ENCODE data around the gene SHROOM3. TPM values are rescaled to one million over a fixed set of nuclear protein-coding genes. Genes with fewer than 3 reads are reported as not detected.
"Not testable (repeated sequence)": the region's sequence is repeated elsewhere in the genome, so short reads cannot be mapped to it uniquely, and the experiment has no call there.

Gene SHROOM3
- polyA plus RNA-seq, 2 of the 4 experiments (the other 2 are of a cell fraction): 2.8 to 5.1 TPM

DNA sequence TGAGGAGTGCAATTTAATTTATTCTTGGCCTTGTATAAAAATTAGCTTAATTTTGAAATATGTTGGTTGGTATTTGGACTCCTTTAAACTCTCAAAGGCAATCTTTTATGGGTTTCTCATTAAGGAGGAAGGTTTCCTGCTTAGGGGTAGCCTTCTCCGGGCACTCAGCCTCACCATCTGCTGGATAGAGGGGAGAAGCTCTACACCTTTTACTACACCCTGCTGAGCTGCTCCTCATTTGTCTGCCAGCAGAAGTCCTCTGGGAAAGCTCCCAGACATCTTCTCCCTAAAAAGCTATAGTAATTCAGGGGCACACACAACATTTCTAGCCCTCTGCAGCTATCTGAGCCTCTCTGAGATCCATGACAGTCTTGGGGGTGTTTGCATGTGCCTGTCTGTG, 283.8 kb downstream of the SHROOM3 start (continued):
- no peak for TF ChIP-seq HMGXB4 (CRISPR knock-in tag; IDR thresholded peaks at IDR 0.05; ENCODE audit: borderline replicate concordance)
- no peak for TF ChIP-seq RARB (CRISPR knock-in tag; IDR thresholded peaks at IDR 0.05)
- no peak for TF ChIP-seq EHF (CRISPR knock-in tag; IDR thresholded peaks at IDR 0.05)

- H3K9me3 ChIP-seq: no peaks in the 10 kb centered on the region
- FAIRE-seq: no peak
- DNase-seq (ENCODE audit: low read depth in 1 of 2, low spot score in 1 of 2): no peak
- H3K27ac ChIP-seq: no peak overlapping the region
- CTCF ChIA-PET: no interaction called here
- WGBS (ENCODE audit: missing lambda C conversion rate): 94% methylated on average over 2 of the region's 2 CpGs
- no peak overlapping the region for H3K4me3 ChIP-seq
- POLR2A ChIA-PET: no interaction called here
- H3K4me1 ChIP-seq: peaks cover 29% of the 10 kb centered on the region
- TF ChIP-seq POLR2A (IDR thresholded peaks at IDR 0.05; ENCODE audit: low read length) (no peak), HEYL (CRISPR knock-in tag; IDR thresholded peaks at IDR 0.05) (no peak), FOSL2 (IDR thresholded peaks at IDR 0.05) (no peak), FOSL2 (CRISPR knock-in tag; IDR thresholded peaks at IDR 0.05) (no peak), JUNB (IDR thresholded peaks at IDR 0.05) (no peak), HDAC2 (IDR thresholded peaks at IDR 0.05) (no peak), HOXA7 (CRISPR knock-in tag; IDR thresholded peaks at IDR 0.05) (no peak), CHD2 (IDR thresholded peaks at IDR 0.05; ENCODE audit: low read length, partially characterized antibody) (no peak), ZNF302 (CRISPR knock-in tag; IDR thresholded peaks at IDR 0.05) (no peak), MYC (IDR thresholded peaks at IDR 0.05; ENCODE audit: borderline replicate concordance, low read length) (no peak), ZFP36 (IDR thresholded peaks at IDR 0.05; ENCODE audit: borderline replicate concordance, partially characterized antibody) (no peak)
- no peak for ATAC-seq
- H3K4me2 ChIP-seq: no peak overlapping the region
Measured at GRCh38 chr4:76720121-76720520, 285.1 kb downstream of the SHROOM3 start.

DNA sequence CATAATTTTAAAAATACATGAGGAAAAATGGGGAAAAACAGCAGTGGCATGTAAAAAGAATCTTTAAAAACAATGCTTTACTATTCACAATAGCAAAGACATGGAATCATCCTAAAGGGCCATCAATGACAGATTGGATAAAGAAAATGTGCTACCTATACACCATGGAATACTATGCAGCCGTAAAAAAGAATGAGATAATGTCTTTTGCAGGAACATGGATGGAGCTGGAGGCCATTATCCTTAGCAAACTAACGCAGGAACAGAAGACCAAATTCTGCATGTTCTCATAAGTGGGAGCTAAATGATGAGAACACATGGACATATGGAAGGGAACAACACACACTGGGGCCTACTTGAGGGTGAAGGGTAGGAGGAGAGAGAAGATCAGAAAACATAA, 287.1 kb downstream of the SHROOM3 start:
- H3K9me3 ChIP-seq; H3K4me3 ChIP-seq; ATAC-seq; FAIRE-seq; POLR2A ChIA-PET; H3K4me2 ChIP-seq; H3K27ac ChIP-seq; DNase-seq (ENCODE audit: low read depth in 1 of 2, low spot score in 1 of 2): not testable (repeated sequence)
- WGBS (ENCODE audit: missing lambda C conversion rate): 87% methylated on average over 2 of the region's 2 CpGs
- CTCF ChIA-PET: interaction anchor here (0.6 kb wide), 1 partner anchor 265 kb away, joined by 3 read pairs; no protein-coding TSS in a partner anchor
- peaks cover 36% of the 10 kb centered on the region for H3K4me1 ChIP-seq

- H3K4me3 ChIP-seq: no peak overlapping the region
- FAIRE-seq (no peak), DNase-seq (ENCODE audit: low read depth in 1 of 2, low spot score in 1 of 2) (no peak), ATAC-seq (no peak)
- WGBS (ENCODE audit: missing lambda C conversion rate): 93% methylated on average over 4 of the region's 4 CpGs
- peaks cover 35% of the 10 kb centered on the region for H3K4me1 ChIP-seq
- H3K27ac ChIP-seq: peak overlapping the region in 1 of 2 experiments; percentile 41; a peak in 1 of 6 replicates
- POLR2A ChIA-PET: no interaction called here
- H3K9me3 ChIP-seq: no peaks in the 10 kb centered on the region
- peak overlapping the region; percentile 45; the same call in 2 of the 3 replicates for H3K4me2 ChIP-seq
- TF ChIP-seq RNF2 (IDR thresholded peaks at IDR 0.05; ENCODE audit: borderline replicate concordance, low read depth) (no peak), HOXA7 (CRISPR knock-in tag; IDR thresholded peaks at IDR 0.05) (no peak), FOXS1 (CRISPR knock-in tag; IDR thresholded peaks at IDR 0.05) (no peak), MAFK (IDR thresholded peaks at IDR 0.05; ENCODE audit: partially characterized antibody) (no peak), HMGXB4 (CRISPR knock-in tag; IDR thresholded peaks at IDR 0.05; ENCODE audit: borderline replicate concordance) (no peak), POLR2A (IDR thresholded peaks at IDR 0.05; ENCODE audit: low read length) (no peak), GATA3 (IDR thresholded peaks at IDR 0.05; ENCODE audit: borderline replicate concordance) (no peak), TFCP2L1 (CRISPR knock-in tag; IDR thresholded peaks at IDR 0.05) (no peak), NFE2L2 (conservative IDR thresholded peaks at IDR 0.05; ENCODE audit: low read length) (no peak), RFX5 (IDR thresholded peaks at IDR 0.05) (no peak)
- CTCF ChIA-PET: interaction anchor here (0.6 kb wide), 1 partner anchor 42 kb away, joined by 3 read pairs; no protein-coding TSS in a partner anchor
Measured at GRCh38 chr4:76722838-76723237, 287.8 kb downstream of the SHROOM3 start.
